A673 (cell line): ENCODE data around the gene C16orf54. TPM values are rescaled to one million over a fixed set of nuclear protein-coding genes. Genes with fewer than 3 reads are reported as not detected.
"Not testable (repeated sequence)": the region's sequence is repeated elsewhere in the genome, so short reads cannot be mapped to it uniquely, and the experiment has no call there.

Experiments used
- BruUV-seq: library from RNA; stranded (reverse); fragments of 400-500 nt; replicated peaks from 2 replicates; lab custom pipeline; 2021; lab: Mats Ljungman, UMichigan
- CTCF ChIA-PET: fragments of 300-600 bp; sonication (Branson Sonifier 250); formaldehyde crosslinking; loops from one replicate; lab custom pipeline; 2022; ENCODE audit warnings: antibody characterized with exemption; lab: Charles Lee
- POLR2A ChIA-PET: fragments of 300-600 bp; sonication (Branson Sonifier 250); formaldehyde crosslinking; loops from one replicate; lab custom pipeline; 2022; ENCODE audit warnings: antibody characterized with exemption; ENCODE audit not compliant: low non-redundant PET; lab: Charles Lee
- DNase-seq: peaks from one replicate; pipeline ENCODE4 v3.0.0-alpha.2; 2015; ENCODE audit warnings: low spot score
- H3K27ac ChIP-seq: fragments of 200-600 bp; sonication (generic); 2 replicates; pipeline ENCODE4 v1.5.1; 2016; ENCODE audit warnings: mixed run types, low read depth, mild to moderate bottlenecking, mixed read lengths, antibody characterized with exemption, low read length; ENCODE audit not compliant: poor library complexity, severe bottlenecking
- H3K27me3 ChIP-seq: fragments of 200-600 bp; sonication (generic); replicated peaks from 2 replicates; pipeline ENCODE4 v1.6.1; 2017; ENCODE audit warnings: mixed run types, low read depth, mild to moderate bottlenecking, mixed read lengths, antibody characterized with exemption, low read length; ENCODE audit not compliant: insufficient read depth, poor library complexity
- H3K36me3 ChIP-seq: fragments of 200-600 bp; sonication (generic); 2 replicates; pipeline ENCODE4 v1.6.1; 2016; ENCODE audit warnings: mixed run types, mild to moderate bottlenecking, mixed read lengths, antibody characterized with exemption, low read length; ENCODE audit not compliant: insufficient read depth, poor library complexity, severe bottlenecking
- H3K4me1 ChIP-seq: fragments of 200-600 bp; sonication (generic); 2 replicates; pipeline ENCODE4 v1.6.1; 2017; ENCODE audit warnings: mixed run types, mild to moderate bottlenecking, mixed read lengths, antibody characterized with exemption, low read length; ENCODE audit not compliant: insufficient read depth, poor library complexity, severe bottlenecking
- H3K4me3 ChIP-seq: fragments of 200-600 bp; sonication (generic); 2 replicates; pipeline ENCODE4 v1.5.1; 2016; ENCODE audit warnings: low read depth, mixed run types, mild to moderate bottlenecking, mixed read lengths, low read length; ENCODE audit not compliant: poor library complexity, severe bottlenecking
- H3K9me3 ChIP-seq: fragments of 200-600 bp; sonication (generic); 2 replicates; pipeline ENCODE4 v1.6.1; 2016; ENCODE audit warnings: mixed run types, low read depth, mild to moderate bottlenecking, mixed read lengths, antibody characterized with exemption, low read length; ENCODE audit not compliant: poor library complexity, severe bottlenecking
- EZH2 ChIP-seq: fragments of 200-600 bp; sonication (generic); IDR thresholded peaks from 2 replicates; pipeline ENCODE4 v1.6.1; 2017; ENCODE audit warnings: borderline replicate concordance, low read depth, mild to moderate bottlenecking, mixed read lengths, antibody characterized with exemption, low read length; ENCODE audit not compliant: poor library complexity, severe bottlenecking
- intact Hi-C: fragments of 100-400 bp; cut with micrococcal nuclease; formaldehyde crosslinking; loops from one replicate; pipeline ENCODE4 v1.10.0; 2022; ENCODE audit not compliant: unreplicated experiment
- total RNA-seq: library from RNA; stranded (reverse); gene quantifications from 2 replicates; pipeline ENCODE4 v1.2.3, GENCODE V29; 2021
- TF ChIP-seq, protein P1 (sequence below): fragments of 300-800, 200-600 bp; sonication (generic); conservative IDR thresholded peaks from 2 replicates; pipeline ENCODE4 v1.5.1; 2017; ENCODE audit warnings: low read depth, mild to moderate bottlenecking, antibody characterized with exemption, low read length, moderate library complexity, mixed read lengths

The C16orf54 gene
- total RNA-seq, 1 experiment from 2014 or later, result not detected

DNA sequence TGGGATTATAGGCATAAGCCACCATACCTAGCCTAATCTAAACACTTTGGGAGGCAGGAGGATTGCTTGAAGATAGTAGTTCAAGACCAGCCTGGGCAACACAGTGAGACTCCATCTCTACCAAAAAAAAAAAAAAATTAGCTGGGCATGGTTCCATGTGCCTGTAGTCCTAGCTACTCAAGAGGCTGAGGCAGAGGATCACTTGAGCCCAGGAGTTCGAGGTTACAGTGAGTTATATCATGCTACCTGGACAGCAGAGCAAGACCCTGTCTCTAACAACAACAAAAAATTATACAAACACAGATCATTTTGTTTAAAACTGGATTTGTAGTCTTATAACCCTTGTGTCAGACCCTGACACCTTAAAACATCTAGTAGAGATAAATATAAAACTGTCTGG is 7.7 kb upstream of the C16orf54 start:
- H3K4me1 ChIP-seq, result no peaks in the 10 kb centered on the region
- H3K4me3 ChIP-seq, result no peak overlapping the region
- BruUV-seq, result no TSS peak
- H3K9me3 ChIP-seq, result no peaks in the 10 kb centered on the region
- intact Hi-C loops, result no loop called here
- POLR2A ChIA-PET, result no interaction called here
- no peaks in the 10 kb centered on the region for H3K36me3 ChIP-seq
- TF ChIP-seq EZH2, result no peak
- TF ChIP-seq, protein P1, sequence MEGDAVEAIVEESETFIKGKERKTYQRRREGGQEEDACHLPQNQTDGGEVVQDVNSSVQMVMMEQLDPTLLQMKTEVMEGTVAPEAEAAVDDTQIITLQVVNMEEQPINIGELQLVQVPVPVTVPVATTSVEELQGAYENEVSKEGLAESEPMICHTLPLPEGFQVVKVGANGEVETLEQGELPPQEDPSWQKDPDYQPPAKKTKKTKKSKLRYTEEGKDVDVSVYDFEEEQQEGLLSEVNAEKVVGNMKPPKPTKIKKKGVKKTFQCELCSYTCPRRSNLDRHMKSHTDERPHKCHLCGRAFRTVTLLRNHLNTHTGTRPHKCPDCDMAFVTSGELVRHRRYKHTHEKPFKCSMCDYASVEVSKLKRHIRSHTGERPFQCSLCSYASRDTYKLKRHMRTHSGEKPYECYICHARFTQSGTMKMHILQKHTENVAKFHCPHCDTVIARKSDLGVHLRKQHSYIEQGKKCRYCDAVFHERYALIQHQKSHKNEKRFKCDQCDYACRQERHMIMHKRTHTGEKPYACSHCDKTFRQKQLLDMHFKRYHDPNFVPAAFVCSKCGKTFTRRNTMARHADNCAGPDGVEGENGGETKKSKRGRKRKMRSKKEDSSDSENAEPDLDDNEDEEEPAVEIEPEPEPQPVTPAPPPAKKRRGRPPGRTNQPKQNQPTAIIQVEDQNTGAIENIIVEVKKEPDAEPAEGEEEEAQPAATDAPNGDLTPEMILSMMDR, result no peak
- DNase-seq, result no peak
- no peak overlapping the region for H3K27ac ChIP-seq
- CTCF ChIA-PET, result no interaction called here
- no peaks in the 10 kb centered on the region for H3K27me3 ChIP-seq

DNA sequence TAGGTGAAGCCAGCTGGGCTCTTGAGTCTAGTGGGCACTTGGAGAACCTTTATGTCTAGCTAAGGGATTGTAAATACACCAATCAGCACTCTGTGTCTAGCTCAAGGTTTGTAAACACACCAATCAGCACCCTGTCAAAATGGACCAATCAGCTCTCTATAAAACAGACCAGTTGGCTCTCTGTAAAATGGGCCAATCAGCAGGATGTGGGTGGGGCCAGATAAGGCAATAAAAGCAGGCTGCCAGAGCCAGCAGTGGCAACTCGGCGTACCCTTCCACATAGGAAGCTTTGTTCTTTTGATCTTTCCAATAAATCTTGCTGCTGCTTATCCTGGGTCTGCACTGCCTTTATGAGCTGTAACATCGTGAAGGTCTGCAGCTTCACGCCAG is 3.0 kb upstream of the C16orf54 start:
- H3K36me3 ChIP-seq, H3K9me3 ChIP-seq, H3K27ac ChIP-seq, POLR2A ChIA-PET, H3K27me3 ChIP-seq, H3K4me3 ChIP-seq, BruUV-seq, intact Hi-C loops, CTCF ChIA-PET, H3K4me1 ChIP-seq, DNase-seq: not testable (repeated sequence)

DNA sequence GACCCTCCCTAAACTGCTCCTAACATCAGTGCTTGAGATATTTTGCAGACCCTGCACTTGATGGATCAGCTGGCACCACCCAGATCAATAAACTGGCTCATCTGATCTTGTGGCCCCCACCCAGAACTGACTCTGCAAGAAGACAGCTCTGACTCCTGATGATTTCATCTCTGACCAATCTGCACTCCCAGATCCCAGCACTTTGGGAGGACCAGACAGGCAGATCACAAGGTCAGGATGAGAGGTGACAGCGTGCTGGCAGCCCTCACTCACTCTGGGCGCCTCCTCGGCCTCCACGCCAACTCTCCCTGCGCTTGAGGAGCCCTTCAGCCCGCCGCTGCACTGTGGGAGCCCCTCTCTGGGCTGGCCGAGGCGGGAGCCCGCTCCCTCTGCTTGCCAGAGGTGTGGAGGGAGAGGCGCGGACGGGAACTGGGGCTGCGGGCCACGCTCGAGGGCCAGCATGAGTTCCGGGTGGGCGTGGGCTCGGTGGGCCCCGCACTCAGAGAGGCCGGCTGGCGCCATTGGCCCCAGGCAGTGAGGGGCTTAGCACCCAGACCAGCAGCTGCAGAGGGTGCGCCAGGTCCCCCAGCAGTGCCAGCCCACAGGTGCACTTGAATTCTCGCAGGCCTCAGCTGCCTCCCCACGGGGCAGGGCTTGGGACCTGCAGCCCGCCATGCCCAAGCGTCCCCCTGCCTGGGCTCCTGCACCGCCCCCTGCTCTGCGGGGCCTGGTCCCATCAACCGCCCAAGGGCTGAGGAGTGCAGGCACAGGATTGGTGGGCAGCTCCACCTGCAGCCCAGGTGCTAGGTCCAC is 2.4 kb upstream of the C16orf54 start:
- intact Hi-C loops, result no loop called here
- no peak overlapping the region for H3K27ac ChIP-seq
- no peak for DNase-seq
- TF ChIP-seq, protein P1, result no peak
- no peak for TF ChIP-seq EZH2
- no peak overlapping the region for H3K4me3 ChIP-seq
- ChIA-PET CTCF (interaction anchor here (0.6 kb wide), 1 partner anchor 105 kb away, joined by 9 read pairs; no protein-coding TSS in a partner anchor), POLR2A (no interaction called here)
- H3K36me3 ChIP-seq, result no peaks in the 10 kb centered on the region
- no peaks in the 10 kb centered on the region for H3K4me1 ChIP-seq
- H3K9me3 ChIP-seq, result no peaks in the 10 kb centered on the region
- H3K27me3 ChIP-seq, result no peaks in the 10 kb centered on the region
- BruUV-seq, result no TSS peak

DNA sequence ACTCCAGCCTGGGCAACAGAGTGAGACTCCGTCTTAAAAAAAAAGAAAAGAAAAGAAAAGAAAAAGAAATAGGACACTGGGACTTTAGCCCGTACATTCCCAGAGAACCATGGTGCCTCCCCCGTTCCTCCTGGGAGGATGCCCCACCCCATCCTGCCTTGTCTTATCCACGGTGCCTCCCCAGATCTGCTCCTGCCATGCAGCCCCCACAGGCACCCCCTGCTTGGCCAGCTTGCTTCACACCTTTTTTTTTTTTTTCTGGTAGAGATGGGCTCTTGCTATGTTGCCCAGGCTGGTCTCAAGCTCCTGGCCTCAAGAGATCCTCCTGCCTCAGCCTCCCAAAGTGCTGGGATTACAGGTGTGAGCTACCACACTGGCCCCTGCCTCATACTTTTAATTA is 728 bp upstream of the C16orf54 start:
- CTCF ChIA-PET, intact Hi-C loops, BruUV-seq: not testable (repeated sequence)

More for the DNA sequence above, 728 bp upstream of the C16orf54 start:
- H3K4me3 ChIP-seq, H3K27me3 ChIP-seq, H3K9me3 ChIP-seq, POLR2A ChIA-PET, H3K4me1 ChIP-seq, H3K27ac ChIP-seq, H3K36me3 ChIP-seq, DNase-seq: not testable (repeated sequence)
